HG03135 (cell line): ENCODE data around the gene ECHDC3.
"Not testable (repeated sequence)": the region's sequence is repeated elsewhere in the genome, so short reads cannot be mapped to it uniquely, and the experiment has no call there.

Source experiments
- ATAC-seq: cut with Tn5 transposase; IDR thresholded peaks from one replicate; pipeline ENCODE4 v1.9.1; 2021; ENCODE audit warnings: mild to moderate bottlenecking, moderate library complexity; ENCODE audit not compliant: unreplicated experiment

Gene ECHDC3

GRCh38 chr10:11715815-11716494 is 26.2 kb upstream of the ECHDC3 start:
- ATAC-seq = no peak

- ATAC-seq = no peak
Observed at GRCh38 chr10:11716686-11717085, 25.5 kb upstream of the ECHDC3 start.

DNA sequence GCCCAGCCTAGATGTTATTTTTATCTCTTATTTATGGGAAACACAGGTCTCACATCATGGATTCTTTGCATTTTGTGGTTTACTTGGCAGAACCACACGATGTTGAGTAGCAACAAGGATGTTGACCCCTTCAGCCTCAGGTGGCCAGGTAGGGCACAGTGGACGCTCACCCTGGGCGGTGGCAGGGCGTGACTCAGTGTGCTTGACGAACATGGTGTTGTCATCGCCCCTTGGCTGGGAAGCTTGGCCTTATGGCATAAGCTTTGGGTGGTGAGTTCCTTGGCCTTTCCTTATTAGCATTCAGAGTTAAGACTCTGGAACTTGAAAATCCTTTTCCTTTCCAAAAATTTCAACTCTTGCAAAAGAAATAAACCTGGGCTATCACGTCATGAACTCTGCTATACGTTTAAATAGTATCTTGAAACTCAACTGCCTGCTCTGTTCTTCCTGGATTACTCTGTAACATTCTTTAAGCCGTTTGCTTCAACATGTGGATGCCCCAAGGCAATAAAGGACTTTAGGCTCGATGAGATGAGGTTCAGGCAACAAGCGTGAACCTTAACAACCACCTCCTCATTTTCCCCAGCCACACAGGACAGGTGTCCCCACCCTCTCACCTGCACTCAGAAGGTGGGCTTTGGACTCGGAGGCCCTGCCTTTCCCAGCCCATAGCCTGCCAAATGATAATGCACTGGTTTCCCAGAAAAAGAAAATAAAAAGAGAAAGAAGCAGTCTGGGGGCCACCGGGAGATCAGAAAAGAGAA is 22.5 kb upstream of the ECHDC3 start:
- ATAC-seq = no peak

- ATAC-seq = no peak
Observed at GRCh38 chr10:11720260-11720741, 21.9 kb upstream of the ECHDC3 start.

DNA sequence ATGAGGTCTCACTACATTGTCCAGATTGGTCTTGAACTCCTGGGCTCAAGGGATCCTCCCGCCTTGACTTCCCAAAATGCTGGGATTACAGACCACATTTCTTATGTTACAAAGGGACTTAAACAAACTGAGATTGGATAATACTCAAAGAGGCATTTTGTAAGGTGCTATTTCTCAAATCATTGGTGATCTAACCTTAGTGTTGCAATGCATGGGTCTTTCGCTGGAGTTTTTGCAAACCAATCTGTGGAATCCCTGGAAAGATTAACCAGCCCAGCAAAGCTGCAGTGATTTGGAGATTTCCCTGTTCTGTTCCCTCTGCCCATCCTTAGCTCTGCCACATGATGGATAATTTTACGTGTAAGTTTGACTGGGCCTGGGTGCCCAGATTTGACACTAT is 20.4 kb upstream of the ECHDC3 start:
- no peak for ATAC-seq

DNA sequence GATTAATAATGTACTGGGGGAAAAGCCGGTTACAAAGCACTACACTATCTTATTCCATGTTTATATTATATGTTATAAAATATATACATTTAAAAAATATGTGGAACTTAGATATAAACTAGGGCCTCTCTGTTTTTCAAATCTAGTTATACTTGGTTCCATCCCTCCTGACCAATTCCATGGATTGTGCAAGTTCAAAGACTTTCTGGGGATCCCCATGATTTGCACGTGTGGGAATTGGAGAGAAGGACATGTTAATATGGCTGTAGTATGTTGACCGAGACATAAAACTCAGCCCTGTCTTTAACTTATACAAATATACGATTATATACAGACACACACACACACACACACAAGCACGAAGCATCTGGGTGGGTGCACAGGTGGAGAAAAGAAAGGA is 18.8 kb upstream of the ECHDC3 start:
- no peak for ATAC-seq

DNA sequence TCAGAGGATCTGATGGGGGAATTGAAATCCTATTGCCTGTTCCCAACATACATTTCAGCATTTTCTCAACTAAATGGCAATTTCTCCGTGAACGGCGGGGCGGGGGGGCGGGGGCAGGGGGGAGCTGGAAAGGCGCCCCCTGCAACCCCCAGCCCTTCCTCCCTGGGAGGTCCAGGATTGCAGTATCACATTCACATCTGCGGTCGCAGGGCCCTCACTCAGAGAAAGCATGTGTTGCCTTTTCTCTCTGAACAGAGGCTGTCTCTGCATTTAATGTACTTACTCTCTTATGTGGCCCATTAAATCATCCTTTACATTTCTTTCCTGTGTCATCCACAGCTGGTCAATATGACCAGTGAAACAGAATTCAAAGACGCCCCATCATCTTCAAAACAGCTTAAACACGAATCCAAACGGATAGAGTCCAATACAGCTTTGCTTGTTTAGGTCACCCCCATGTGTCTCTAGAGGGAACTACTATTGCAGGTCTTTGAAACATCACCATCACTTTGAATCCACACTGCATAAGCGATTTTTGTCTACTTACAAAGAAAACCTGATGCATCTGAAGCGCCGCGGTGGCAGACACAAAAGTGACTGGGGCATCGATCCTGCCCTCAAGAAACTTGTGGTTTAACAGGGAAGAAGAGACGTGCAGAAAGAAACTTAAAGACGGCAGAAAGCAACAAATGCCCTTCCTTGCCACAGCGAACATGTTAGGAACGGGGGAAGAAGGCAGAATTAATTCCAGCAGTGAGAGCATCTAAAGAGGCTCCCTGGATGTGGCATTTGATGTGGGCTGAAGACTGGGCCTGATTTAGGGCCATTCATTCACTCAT is 17.0 kb upstream of the ECHDC3 start:
- ATAC-seq = no peak

GRCh38 chr10:11725912-11726311 is 16.3 kb upstream of the ECHDC3 start:
- no peak for ATAC-seq

DNA sequence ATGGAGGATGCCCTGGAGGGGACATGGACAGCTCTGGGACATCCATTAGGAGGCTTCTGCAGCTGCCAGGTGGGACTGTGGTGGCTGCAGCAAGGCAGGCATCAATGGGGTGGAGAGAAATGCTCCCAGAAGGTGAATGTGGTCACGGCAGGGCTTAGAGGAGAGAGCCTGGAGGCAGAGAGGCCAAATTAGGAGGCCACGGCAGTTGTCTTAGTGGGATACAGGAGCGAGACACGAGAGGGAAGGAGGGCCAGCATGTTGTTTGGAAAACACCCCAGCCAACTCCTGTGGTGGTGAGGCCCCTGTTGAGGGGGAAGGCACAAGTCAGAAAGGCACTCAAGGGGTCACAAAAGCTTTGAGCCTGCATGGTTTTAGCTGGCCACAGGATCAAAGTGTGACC is 14.6 kb upstream of the ECHDC3 start:
- no peak for ATAC-seq

DNA sequence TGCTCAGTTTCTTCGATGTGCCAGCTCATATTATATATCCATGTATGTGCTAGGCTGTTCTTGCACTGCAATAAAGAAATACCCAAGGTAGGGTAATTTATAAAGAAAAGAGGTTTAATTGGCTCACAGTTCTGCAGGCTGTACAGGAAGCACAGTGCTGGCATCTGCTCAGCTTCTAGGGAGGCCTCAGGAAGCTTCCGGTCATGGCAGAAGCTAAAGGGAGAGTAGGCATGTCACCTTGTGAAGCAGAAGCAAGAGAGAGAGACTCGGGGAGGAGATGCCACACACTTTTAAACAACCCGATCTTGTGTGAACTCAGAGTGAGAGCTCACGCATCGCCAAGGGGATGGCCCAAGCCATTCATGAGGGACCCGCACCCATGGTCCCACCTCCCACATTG is 13.8 kb upstream of the ECHDC3 start:
- ATAC-seq = no peak

- no peak for ATAC-seq
Observed at GRCh38 chr10:11729790-11730315, 12.3 kb upstream of the ECHDC3 start.

- ATAC-seq = no peak
Observed at GRCh38 chr10:11730779-11731178, 11.4 kb upstream of the ECHDC3 start.

DNA sequence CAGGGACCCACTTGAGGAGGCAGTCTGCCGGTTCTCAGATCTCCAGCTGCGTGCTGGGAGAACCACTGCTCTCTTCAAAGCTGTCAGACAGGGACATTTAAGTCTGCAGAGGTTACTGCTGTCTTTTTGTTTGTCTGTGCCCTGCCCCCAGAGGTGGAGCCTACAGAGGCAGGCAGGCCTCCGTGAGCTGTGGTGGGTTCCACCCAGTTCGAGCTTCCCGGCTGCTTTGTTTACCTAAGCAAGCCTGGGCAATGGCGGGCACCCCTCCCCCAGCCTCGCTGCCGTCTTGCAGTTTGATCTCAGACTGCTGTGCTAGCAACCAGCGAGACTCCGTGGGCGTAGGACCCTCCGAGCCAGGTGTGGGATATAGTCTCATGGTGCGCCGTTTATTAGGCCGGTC is 5.4 kb upstream of the ECHDC3 start:
- ATAC-seq = not testable (repeated sequence)

DNA sequence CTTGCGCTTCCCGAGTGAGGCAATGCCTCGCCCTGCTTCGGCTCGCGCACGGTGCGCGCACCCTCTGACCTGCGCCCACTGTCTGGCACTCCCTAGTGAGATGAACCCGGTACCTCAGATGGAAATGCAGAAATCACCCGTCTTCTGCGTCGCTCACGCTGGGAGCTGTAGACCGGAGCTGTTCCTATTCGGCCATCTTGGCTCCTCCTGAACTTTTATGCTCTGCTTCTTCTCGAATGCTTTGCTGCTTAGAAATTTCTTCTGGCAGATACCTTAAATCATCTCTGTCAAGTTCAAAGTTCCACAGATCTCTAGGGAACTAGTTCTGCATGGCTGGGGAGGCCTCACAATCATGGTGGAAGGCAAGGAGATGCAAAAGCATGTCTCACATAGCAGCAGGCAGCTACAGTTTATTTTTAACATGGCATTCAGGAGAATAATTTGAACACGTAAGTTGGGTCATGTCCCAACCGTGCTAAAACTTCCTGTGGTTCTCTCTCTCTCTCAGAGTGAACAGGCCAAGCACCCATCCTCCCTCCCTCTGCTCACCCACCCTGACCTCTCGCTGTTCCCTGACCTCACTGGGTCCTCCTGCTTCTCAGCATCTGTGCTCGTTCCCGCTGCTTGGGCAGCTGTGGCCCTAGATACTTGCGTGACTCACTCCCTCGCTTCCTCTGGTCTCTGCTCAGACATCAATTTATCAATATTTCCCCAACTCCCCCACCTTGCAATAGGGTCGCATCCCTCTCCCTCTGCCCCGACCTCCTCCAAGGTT is 4.7 kb upstream of the ECHDC3 start:
- ATAC-seq = not testable (repeated sequence)

GRCh38 chr10:11740907-11741306 is 1.3 kb upstream of the ECHDC3 start:
- ATAC-seq = no peak

- ATAC-seq = no peak
Observed at GRCh38 chr10:11741608-11742007, 574 bp upstream of the ECHDC3 start.

DNA sequence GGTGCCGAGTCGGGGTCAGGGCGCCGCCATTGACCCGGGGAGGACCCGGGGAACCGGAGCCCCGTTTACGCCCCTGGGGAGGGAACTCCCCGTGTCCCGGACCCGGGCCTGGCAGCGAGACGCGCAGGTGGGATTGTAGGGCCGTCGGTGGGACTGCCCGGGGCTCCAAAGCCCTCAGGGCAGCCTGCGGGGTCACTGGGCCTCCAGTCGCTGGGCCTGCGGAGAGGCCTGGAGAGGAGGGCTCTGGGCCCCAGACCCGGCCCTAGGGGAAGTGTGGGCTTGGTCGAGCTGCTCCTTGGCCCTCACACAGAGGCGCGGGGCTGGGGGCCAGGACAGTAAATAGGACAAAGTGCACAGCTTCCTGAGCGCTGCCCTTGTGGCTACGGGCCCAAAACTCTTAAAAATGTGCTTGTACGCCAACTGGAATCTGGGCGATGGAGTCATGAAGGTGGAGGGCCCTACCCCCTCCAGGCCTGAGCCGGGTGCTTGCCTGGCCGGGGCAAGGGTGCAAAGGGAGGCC is 657 bp downstream of the ECHDC3 start:
- peak; percentile 13 for ATAC-seq

- ATAC-seq = no peak
Observed at GRCh38 chr10:11743461-11744338, 1.5 kb downstream of the ECHDC3 start.

GRCh38 chr10:11745045-11745444 is 2.9 kb downstream of the ECHDC3 start:
- ATAC-seq = no peak
